Measurements from ENCODE around the gene MESP2.

DNA sequence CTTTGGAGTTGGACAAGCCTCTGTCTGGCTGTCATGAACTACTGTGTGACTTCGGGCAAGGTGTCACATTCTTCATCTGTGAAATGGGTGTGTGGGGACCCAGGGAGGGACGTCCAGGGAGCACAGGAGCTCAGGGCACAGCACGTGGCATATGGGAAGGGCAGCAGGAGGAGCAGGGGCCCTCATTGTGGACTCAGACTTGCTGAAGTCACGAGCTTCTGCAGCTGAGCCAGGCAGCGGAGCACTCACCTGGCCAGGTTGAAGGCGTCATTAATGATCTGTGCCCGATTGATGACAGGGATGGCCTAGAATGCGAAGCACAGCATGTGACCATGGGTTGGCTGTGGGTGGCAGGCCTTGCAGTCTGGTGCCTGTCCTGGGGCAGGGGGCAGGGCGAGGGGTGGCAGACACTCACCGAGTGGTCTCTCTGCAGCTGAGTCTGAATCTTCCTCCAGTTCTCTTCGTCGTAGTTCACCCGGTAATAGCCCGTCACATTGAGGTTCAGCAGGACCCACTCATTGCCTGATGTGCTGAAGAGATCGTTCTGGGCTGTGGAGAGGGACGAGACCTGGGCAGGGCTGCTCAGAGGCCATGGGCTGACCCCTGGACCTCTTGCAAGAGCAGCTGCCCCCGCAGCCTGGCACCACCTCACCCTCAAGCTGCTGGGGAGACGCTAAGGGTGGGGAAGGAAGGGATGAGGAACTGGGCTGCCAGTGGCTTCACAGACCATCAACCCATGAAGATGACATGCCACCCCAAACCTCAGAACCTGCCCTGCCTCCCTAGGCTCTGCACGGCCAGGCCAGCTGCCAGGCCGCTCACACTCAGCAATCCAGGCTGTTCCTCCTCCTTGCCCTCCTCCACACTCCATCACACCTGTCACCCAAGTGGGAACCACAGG lies 23.1 kb downstream of the MESP2 start:
- TF ChIP-seq CTCF (IDR thresholded peaks at IDR 0.05) (no peak), POLR2A (IDR thresholded peaks at IDR 0.05) (no peak)
